GM20000 (cell line): ENCODE measurements around the gene FARSB.

ENCODE experiments used
- DNase-seq: peaks from one replicate; pipeline ENCODE4 v3.0.0; 2012; ENCODE audit warnings: low spot score
- CTCF ChIP-seq: IDR thresholded peaks from 2 replicates; pipeline ENCODE4 v1.5.1; 2012; ENCODE audit warnings: mild to moderate bottlenecking, control low read depth; ENCODE audit errors: extremely low read depth, missing control alignments

FARSB gene

GRCh38 chr2:222641336-222641735 is 14.6 kb downstream of the FARSB start:
- TF ChIP-seq CTCF, result no peak
- no peak for DNase-seq

- no peak for TF ChIP-seq CTCF
- no peak for DNase-seq
These were observed 18.8 kb downstream of the FARSB start for GRCh38 chr2:222637067-222637466.

- TF ChIP-seq CTCF, result no peak
- DNase-seq, result no peak
These were observed 20.6 kb downstream of the FARSB start for GRCh38 chr2:222635295-222635694.

GRCh38 chr2:222627764-222628163 is 28.1 kb downstream of the FARSB start:
- no peak for DNase-seq
- no peak for TF ChIP-seq CTCF

- DNase-seq, result no peak
- TF ChIP-seq CTCF, result no peak
These were observed 32.1 kb downstream of the FARSB start for GRCh38 chr2:222623756-222624309.

- no peak for TF ChIP-seq CTCF
- no peak for DNase-seq
These were observed 33.0 kb downstream of the FARSB start for GRCh38 chr2:222622910-222623309.

- no peak for TF ChIP-seq CTCF
These were observed 34.0 kb downstream of the FARSB start for GRCh38 chr2:222621893-222622292.

More at GRCh38 chr2:222621893-222622292, 34.0 kb downstream of the FARSB start:
- no peak for DNase-seq
